ENCODE measurements around the gene CHMP3.

The CHMP3 gene

GRCh38 chr2:86477349-86477748 lies 85.9 kb downstream of the CHMP3 start:
- TF ChIP-seq, protein P1, sequence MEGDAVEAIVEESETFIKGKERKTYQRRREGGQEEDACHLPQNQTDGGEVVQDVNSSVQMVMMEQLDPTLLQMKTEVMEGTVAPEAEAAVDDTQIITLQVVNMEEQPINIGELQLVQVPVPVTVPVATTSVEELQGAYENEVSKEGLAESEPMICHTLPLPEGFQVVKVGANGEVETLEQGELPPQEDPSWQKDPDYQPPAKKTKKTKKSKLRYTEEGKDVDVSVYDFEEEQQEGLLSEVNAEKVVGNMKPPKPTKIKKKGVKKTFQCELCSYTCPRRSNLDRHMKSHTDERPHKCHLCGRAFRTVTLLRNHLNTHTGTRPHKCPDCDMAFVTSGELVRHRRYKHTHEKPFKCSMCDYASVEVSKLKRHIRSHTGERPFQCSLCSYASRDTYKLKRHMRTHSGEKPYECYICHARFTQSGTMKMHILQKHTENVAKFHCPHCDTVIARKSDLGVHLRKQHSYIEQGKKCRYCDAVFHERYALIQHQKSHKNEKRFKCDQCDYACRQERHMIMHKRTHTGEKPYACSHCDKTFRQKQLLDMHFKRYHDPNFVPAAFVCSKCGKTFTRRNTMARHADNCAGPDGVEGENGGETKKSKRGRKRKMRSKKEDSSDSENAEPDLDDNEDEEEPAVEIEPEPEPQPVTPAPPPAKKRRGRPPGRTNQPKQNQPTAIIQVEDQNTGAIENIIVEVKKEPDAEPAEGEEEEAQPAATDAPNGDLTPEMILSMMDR (IDR thresholded peaks at IDR 0.05), result no peak
- Histone ChIP-seq H3K4me3 (no peak overlapping the region), H3K27ac (peak overlapping the region in 1 of 2 donors; percentile 75)
- no peak for DNase-seq (ENCODE audit: low spot score)

GRCh38 chr2:86476918-86477317 lies 86.3 kb downstream of the CHMP3 start:
- TF ChIP-seq, protein P1 (IDR thresholded peaks at IDR 0.05), result no peak
- peak overlapping the region; percentile 4 to 75 for H3K27ac ChIP-seq
- DNase-seq (ENCODE audit: low spot score), result no peak
- no peak overlapping the region for H3K4me3 ChIP-seq

- Histone ChIP-seq H3K4me3 (no peak overlapping the region), H3K27ac (peak overlapping the region; percentile 4 to 75)
- no peak for DNase-seq (ENCODE audit: low spot score)
- TF ChIP-seq, protein P1 (IDR thresholded peaks at IDR 0.05), result no peak
Measured at GRCh38 chr2:86476092-86476491, 87.2 kb downstream of the CHMP3 start.

- no peak for DNase-seq (ENCODE audit: low spot score)
- Histone ChIP-seq H3K27ac (no peak overlapping the region), H3K4me3 (no peak overlapping the region)
- TF ChIP-seq, protein P1 (IDR thresholded peaks at IDR 0.05), result no peak
Measured at GRCh38 chr2:86471637-86472036, 91.6 kb downstream of the CHMP3 start.

DNA sequence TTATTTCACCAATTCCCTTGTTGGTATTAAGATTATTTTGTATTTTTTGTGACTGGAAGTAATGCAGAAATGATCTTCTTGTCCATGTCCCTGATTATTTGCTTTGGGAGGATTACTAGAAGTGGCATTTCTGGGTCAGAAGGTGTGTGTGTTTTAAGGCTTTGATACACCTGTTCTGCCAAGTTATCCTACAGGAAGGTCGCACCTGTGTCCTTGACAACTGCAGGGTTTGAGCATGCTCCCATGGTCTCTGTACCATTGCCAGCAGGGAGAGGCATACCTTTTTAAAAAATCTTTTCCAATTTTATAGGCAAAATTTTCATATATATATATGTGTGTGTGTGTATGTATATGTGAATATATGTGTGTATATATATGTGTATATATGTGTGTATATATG lies 92.4 kb downstream of the CHMP3 start:
- H3K27ac ChIP-seq, result no peak overlapping the region
- DNase-seq (ENCODE audit: low spot score), result no peak
- no peak overlapping the region for H3K4me3 ChIP-seq
- TF ChIP-seq, protein P1 (IDR thresholded peaks at IDR 0.05), result no peak

- no peak overlapping the region for H3K4me3 ChIP-seq
- H3K27ac ChIP-seq, result no peak overlapping the region
- DNase-seq (ENCODE audit: low spot score), result no peak
- TF ChIP-seq, protein P1 (IDR thresholded peaks at IDR 0.05), result no peak
Measured at GRCh38 chr2:86468162-86469033, 94.8 kb downstream of the CHMP3 start.

DNA sequence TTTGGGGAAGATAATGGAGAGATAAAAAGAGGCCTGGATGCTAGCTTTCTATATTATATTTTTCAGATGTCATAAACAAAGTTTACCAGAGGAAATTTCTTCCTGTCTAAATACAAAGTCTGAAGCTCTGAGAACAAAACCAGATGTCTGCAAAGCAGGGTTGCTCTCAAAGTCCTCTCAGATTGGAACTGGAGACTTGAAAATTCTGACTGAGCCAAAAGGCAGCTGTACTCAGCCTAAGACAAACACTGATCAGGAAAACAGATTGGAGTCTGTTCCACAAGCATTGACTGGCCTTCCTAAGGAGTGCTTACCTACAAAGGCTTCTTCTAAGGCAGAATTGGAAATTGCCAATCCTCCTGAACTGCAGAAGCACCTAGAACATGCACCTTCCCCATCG lies 96.9 kb downstream of the CHMP3 start:
- TF ChIP-seq, protein P1 (IDR thresholded peaks at IDR 0.05), result no peak
- DNase-seq (ENCODE audit: low spot score), result no peak
- Histone ChIP-seq H3K4me3 (no peak overlapping the region), H3K27ac (no peak overlapping the region)

All from coronary artery (tissue), 2 donors.